ENCODE measurements around the gene UBA52. TPM values are rescaled to one million over a fixed set of nuclear protein-coding genes. Genes with fewer than 3 reads are reported as not detected.
A peak's percentile ranks its signal among the peaks of the same experiment; 100 is the strongest.
"Not testable (repeated sequence)": the region's sequence is repeated elsewhere in the genome, so short reads cannot be mapped to it uniquely, and the experiment has no call there.

UBA52 gene
- polyA plus RNA-seq (2012; ENCODE audit: insufficient read depth, insufficient read length, low read depth) = 2,272 TPM

- no peak for TF ChIP-seq CTCF (IDR thresholded peaks at IDR 0.05; ENCODE audit: low read depth, low read length)
- peaks cover 51% of the 10 kb centered on the region for H3K36me3 ChIP-seq
These were observed at the start of gene UBA52 for GRCh38 chr19:18571564-18572344. Gene UBA52, plus strand, starts transcription at chr19:18571857. Its CDS starts 1,444 bp downstream, at chr19:18573301.

DNA sequence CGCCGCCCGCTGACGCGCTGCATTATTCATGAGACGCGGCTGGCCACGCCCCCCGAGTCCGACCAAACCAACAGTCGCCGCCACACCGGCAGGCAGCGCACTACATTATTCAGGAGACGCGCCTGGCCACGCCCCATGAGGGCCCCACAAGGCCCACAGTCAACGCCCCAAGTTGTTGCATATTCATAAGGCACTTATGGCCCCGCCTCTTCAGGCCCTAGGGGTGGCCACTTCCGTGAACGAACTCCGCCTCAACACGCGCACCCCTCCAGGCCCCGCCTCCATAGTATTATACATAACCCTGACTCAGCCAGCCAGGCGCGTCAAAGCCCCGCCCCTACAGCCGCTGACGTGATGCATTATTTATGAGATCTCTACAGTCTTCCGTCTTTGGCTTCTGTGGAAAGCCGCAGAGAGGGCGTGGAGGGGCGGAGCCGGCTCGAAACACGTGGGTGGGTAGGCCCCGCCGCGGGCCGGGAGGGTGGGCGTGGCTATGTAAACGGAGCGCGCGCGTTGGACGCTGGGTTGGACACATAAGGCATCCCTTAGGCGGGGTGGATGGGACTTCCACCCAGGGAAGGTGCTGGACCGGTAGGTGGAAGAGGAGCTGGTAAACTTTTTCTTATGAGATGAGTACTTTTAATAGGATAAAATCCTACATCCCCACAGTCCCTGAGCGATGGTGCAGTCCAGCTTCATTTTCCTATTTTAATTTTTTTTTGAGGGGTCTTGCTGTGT, 49.4 kb upstream of the UBA52 start:
- Histone ChIP-seq H3K36me3 (no peaks in the 10 kb centered on the region), H3K9me3 (no peaks in the 10 kb centered on the region), H3K4me3 (ENCODE audit: low read depth, low read length) (peak overlapping the region; percentile 86), H3K27me3 (no peaks in the 10 kb centered on the region), H3K4me1 (no peaks in the 10 kb centered on the region)
- peak; percentile 100 for DNase-seq
- no peak for TF ChIP-seq CTCF (IDR thresholded peaks at IDR 0.05; ENCODE audit: low read depth, low read length)

More at GRCh38 chr19:18571564-18572344, at the start of gene UBA52:
- Histone ChIP-seq H3K27me3 (no peaks in the 10 kb centered on the region), H3K4me3 (ENCODE audit: low read depth, low read length) (peak within 1 kb of the TSS; percentile 100), H3K9me3 (no peaks in the 10 kb centered on the region), H3K4me1 (no peaks in the 10 kb centered on the region)
- DNase-seq = peak; percentile 99

GRCh38 chr19:18522862-18523440, 48.7 kb upstream of the UBA52 start:
- H3K36me3 ChIP-seq, H3K9me3 ChIP-seq, DNase-seq, H3K4me1 ChIP-seq, H3K27me3 ChIP-seq: not testable (repeated sequence)
- peak overlapping the region; percentile 34 for H3K4me3 ChIP-seq (ENCODE audit: low read depth, low read length)

GRCh38 chr19:18523841-18524240, 47.8 kb upstream of the UBA52 start:
- H3K36me3 ChIP-seq = no peaks in the 10 kb centered on the region
- no peak overlapping the region for H3K4me3 ChIP-seq (ENCODE audit: low read depth, low read length)
- H3K27me3 ChIP-seq = no peaks in the 10 kb centered on the region
- TF ChIP-seq CTCF (IDR thresholded peaks at IDR 0.05; ENCODE audit: low read depth, low read length) = no peak
- H3K4me1 ChIP-seq = no peaks in the 10 kb centered on the region
- H3K9me3 ChIP-seq = no peaks in the 10 kb centered on the region
- DNase-seq = no peak

DNA sequence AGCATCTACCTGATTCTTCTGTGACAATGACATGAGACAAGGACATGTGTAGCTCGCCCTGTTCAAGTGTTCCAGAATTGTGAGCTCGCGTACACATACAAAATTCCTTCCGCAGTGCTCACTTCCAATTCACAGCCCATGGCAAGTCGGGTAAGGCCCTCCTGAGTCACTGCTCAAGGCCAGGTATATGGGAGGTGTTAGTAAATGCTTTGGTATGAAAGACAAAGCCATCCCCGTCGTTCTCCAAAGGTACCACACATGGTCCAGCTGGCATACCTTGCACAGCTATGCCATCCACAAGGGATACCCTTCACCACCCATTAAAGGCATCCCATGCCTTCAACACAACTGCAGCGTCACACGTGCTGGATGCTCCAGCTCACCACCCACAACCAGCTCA, 45.3 kb upstream of the UBA52 start:
- no peak for TF ChIP-seq CTCF (IDR thresholded peaks at IDR 0.05; ENCODE audit: low read depth, low read length)
- no peaks in the 10 kb centered on the region for H3K9me3 ChIP-seq
- peaks cover 1% of the 10 kb centered on the region; the same call in 1 of the 2 replicates for H3K36me3 ChIP-seq
- DNase-seq = no peak
- no peaks in the 10 kb centered on the region for H3K27me3 ChIP-seq
- H3K4me3 ChIP-seq (ENCODE audit: low read depth, low read length) = no peak overlapping the region
- H3K4me1 ChIP-seq = no peaks in the 10 kb centered on the region

DNA sequence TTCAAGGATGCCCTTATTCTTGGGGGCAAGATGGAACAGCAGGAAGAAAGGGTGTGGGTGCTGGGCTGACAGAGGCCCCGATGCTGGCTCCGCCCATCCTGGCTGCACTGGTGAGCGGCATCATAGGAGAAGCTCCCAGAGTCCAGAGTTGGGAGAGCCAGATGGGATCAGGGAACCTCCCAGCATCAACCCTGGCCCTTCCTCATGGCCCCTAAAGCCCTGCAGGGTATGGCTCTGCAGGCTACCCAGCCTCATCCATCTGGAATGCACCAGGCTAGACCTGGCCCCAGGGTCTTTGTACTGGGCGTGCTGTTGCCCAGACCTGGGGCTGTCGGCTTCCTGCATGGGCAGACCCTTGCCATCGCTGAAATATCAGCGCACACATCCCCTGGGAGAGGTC, 41.9 kb upstream of the UBA52 start:
- DNase-seq = peak; percentile 57
- Histone ChIP-seq H3K4me1 (no peaks in the 10 kb centered on the region), H3K9me3 (no peaks in the 10 kb centered on the region), H3K4me3 (ENCODE audit: low read depth, low read length) (no peak overlapping the region), H3K27me3 (no peaks in the 10 kb centered on the region), H3K36me3 (peaks cover 11% of the 10 kb centered on the region)
- no peak for TF ChIP-seq CTCF (IDR thresholded peaks at IDR 0.05; ENCODE audit: low read depth, low read length)
